Activated B cell treated with CpG ODN at 0.5 μM for 24 hours (primary cell): ENCODE results near the gene OTOP3. TPM values are rescaled to one million over a fixed set of nuclear protein-coding genes. Genes with fewer than 3 reads are reported as not detected.
A peak's percentile ranks its signal among the peaks of the same experiment; 100 is the strongest.

ENCODE experiments used
- ATAC-seq: fragments of 200-7000 bp; cut with Tn5 transposase; one replicate; pipeline ENCODE4 v1.10.0; 2021; ENCODE audit warnings: low read depth, mild to moderate bottlenecking, moderate library complexity
- CTCF ChIA-PET: fragments of 350-600 bp; sonication (Branson Sonifier 250); formaldehyde crosslinking; loops from one replicate; lab custom pipeline; 2021; ENCODE audit warnings: antibody characterized with exemption; lab: Charles Lee
- POLR2A ChIA-PET: fragments of 350-600 bp; sonication (Branson Sonifier 250); formaldehyde crosslinking; loops from one replicate; lab custom pipeline; 2021; ENCODE audit warnings: antibody characterized with exemption; lab: Charles Lee
- DNase-seq: peaks from one replicate; pipeline ENCODE4 v3.0.0; 2022
- H3K27ac Mint-ChIP-seq: one replicate; pipeline ENCODE4 v1.8.0; 2020; ENCODE audit warnings: mixed read lengths
- H3K27me3 Mint-ChIP-seq: one replicate; pipeline ENCODE4 v1.8.0; 2021; ENCODE audit warnings: mixed read lengths
- H3K36me3 Mint-ChIP-seq: one replicate; pipeline ENCODE4 v1.8.0; 2021; ENCODE audit warnings: low read depth, mixed read lengths
- H3K4me1 Mint-ChIP-seq: one replicate; pipeline ENCODE4 v1.8.0; 2021; ENCODE audit warnings: mixed read lengths
- H3K4me3 Mint-ChIP-seq: one replicate; pipeline ENCODE4 v1.8.0; 2020; ENCODE audit warnings: mild to moderate bottlenecking, mixed read lengths
- H3K9me3 Mint-ChIP-seq: one replicate; pipeline ENCODE4 v1.8.0; 2020; ENCODE audit warnings: mixed read lengths
- intact Hi-C: fragments of 100-400 bp; cut with micrococcal nuclease; formaldehyde crosslinking; loops from one replicate; pipeline ENCODE4 v1.15.1; 2024
- total RNA-seq: library from RNA; stranded (reverse); gene quantifications from 2 replicates; pipeline ENCODE4 v1.2.3, GENCODE V29; 2022
- TF ChIP-seq, protein P1 (sequence below): fragments of 200-600 bp; IDR thresholded peaks from one replicate; pipeline ENCODE4 v1.8.0; 2022; ENCODE audit warnings: antibody characterized with exemption, mild to moderate bottlenecking

OTOP3 gene
- total RNA-seq, 1 donor from 2014 or later: not detected

DNA sequence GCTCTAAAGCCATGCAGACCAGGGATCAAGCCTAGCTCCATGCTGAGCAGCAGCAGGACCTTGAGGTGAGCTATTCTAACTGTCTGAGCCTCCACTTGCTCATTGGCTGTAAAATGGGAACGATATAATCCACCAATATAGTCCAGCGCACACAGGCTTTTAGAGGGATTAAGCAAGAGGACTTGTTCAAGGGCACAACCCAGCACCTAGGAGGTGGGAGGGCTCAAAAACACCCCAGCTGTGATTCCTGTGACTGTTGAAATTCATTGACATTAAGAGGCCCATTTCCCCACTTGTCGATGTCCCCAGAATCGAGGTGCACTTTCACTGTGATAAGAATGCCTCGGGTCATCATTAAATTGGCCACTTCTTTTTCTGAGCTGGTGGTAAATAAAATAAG is 16.8 kb upstream of the OTOP3 start:
- TF ChIP-seq, protein P1, sequence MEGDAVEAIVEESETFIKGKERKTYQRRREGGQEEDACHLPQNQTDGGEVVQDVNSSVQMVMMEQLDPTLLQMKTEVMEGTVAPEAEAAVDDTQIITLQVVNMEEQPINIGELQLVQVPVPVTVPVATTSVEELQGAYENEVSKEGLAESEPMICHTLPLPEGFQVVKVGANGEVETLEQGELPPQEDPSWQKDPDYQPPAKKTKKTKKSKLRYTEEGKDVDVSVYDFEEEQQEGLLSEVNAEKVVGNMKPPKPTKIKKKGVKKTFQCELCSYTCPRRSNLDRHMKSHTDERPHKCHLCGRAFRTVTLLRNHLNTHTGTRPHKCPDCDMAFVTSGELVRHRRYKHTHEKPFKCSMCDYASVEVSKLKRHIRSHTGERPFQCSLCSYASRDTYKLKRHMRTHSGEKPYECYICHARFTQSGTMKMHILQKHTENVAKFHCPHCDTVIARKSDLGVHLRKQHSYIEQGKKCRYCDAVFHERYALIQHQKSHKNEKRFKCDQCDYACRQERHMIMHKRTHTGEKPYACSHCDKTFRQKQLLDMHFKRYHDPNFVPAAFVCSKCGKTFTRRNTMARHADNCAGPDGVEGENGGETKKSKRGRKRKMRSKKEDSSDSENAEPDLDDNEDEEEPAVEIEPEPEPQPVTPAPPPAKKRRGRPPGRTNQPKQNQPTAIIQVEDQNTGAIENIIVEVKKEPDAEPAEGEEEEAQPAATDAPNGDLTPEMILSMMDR: no peak
- Mint-ChIP-seq H3K27ac (no peak overlapping the region), H3K27me3 (peaks cover 45% of the 10 kb centered on the region), H3K4me1 (peaks cover 10% of the 10 kb centered on the region), H3K36me3 (no peaks in the 10 kb centered on the region), H3K4me3 (no peak overlapping the region), H3K9me3 (peaks cover 2% of the 10 kb centered on the region)
- no peak for DNase-seq
- intact Hi-C loops: no loop called here
- no peak for ATAC-seq
- POLR2A ChIA-PET: no interaction called here
- CTCF ChIA-PET: no interaction called here

DNA sequence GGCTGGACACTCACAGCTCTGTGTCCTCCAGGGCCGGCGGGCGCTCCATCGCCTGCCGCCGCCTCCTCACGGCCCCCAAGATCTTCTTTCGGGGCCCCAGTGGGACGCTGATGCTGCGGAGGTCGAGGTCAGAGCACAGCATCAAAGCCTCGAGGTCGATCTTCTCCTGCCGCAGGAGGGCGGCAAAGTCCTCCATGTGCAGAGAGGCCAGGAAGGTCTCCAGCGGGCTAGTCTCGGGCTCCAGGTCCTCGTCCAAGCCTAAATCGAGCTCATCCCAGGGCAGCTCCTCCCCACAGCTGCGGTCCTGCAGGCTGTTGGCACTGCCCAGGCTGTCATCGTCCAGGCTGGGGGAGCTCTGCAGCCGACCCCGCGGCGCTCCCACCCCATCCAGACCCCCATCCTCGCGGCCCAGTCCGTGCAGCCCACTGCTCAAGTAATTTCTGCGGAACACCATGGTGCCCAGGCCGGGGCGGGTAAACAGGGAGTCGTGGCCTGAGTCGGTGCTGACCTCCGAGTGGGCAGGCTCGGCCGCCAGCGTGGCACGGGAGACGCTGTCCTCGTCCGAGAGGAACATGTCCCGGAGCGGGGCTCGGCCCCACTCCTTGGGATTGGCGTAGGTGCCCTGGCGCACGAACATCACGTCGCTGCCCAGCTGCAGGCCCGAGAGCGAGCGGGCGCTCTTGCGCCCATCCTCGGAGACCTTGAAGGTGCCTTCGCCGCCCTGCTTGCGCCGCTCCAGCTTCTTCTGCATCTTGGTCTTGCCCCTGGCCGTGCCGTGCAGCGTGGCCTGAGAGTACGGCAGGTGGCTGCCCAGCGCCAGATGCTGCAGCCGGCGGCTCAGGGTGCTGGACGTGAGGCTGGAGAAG is 16.0 kb upstream of the OTOP3 start:
- Mint-ChIP-seq H3K36me3 (no peaks in the 10 kb centered on the region), H3K4me1 (peaks cover 14% of the 10 kb centered on the region), H3K9me3 (no peaks in the 10 kb centered on the region), H3K27ac (no peak overlapping the region), H3K27me3 (peaks cover 43% of the 10 kb centered on the region), H3K4me3 (no peak overlapping the region)
- TF ChIP-seq, protein P1: no peak
- no peak for ATAC-seq
- ChIA-PET POLR2A (no interaction called here), CTCF (no interaction called here)
- intact Hi-C loops: loop anchor here (5.0 kb wide), 1 partner anchor 288 kb away; the partner anchor contains the start of gene NUP85
- no peak for DNase-seq

DNA sequence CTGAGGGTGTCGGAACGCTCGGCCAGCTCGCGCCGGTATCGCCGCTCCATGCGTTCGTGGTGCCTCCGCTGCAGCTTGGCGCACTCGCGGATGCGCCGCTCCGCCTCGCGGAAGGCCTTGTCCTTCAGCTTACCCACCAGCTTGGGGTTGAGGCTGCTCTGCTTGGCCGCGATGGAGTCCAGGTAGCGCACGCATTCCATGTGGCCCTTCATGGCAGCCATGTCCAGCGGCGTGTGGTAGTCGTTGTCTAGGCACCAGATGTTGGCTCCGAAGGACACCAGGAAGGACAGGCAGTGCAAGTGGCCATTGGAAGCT is 15.4 kb upstream of the OTOP3 start:
- POLR2A ChIA-PET: no interaction called here
- DNase-seq (no peak), ATAC-seq (no peak)
- intact Hi-C loops: loop anchor here (5.0 kb wide), 1 partner anchor 287 kb away; the partner anchor contains the start of gene NUP85
- peaks cover 49% of the 10 kb centered on the region for H3K27me3 Mint-ChIP-seq
- no peaks in the 10 kb centered on the region for H3K36me3 Mint-ChIP-seq
- CTCF ChIA-PET: no interaction called here
- H3K4me3 Mint-ChIP-seq: no peak overlapping the region
- TF ChIP-seq, protein P1: no peak
- H3K4me1 Mint-ChIP-seq: peaks cover 19% of the 10 kb centered on the region
- no peaks in the 10 kb centered on the region for H3K9me3 Mint-ChIP-seq
- no peak overlapping the region for H3K27ac Mint-ChIP-seq

- peaks cover 21% of the 10 kb centered on the region for H3K4me1 Mint-ChIP-seq
- H3K36me3 Mint-ChIP-seq: no peaks in the 10 kb centered on the region
- H3K9me3 Mint-ChIP-seq: no peaks in the 10 kb centered on the region
- no peak overlapping the region for H3K4me3 Mint-ChIP-seq
- H3K27me3 Mint-ChIP-seq: peaks cover 52% of the 10 kb centered on the region
- TF ChIP-seq, protein P1: no peak
- POLR2A ChIA-PET: no interaction called here
- intact Hi-C loops: loop anchor here (5.0 kb wide), 1 partner anchor 287 kb away; the partner anchor contains the start of gene NUP85
- H3K27ac Mint-ChIP-seq: peak overlapping the region; percentile 35
- DNase-seq (no peak), ATAC-seq (no peak)
- CTCF ChIA-PET: no interaction called here
Measured at GRCh38 chr17:74920642-74921025, 15.1 kb upstream of the OTOP3 start.

GRCh38 chr17:74921026-74921681 is 14.5 kb upstream of the OTOP3 start:
- Mint-ChIP-seq H3K9me3 (no peaks in the 10 kb centered on the region), H3K36me3 (no peaks in the 10 kb centered on the region), H3K27me3 (peaks cover 53% of the 10 kb centered on the region), H3K4me3 (no peak overlapping the region), H3K27ac (peak overlapping the region; percentile 35), H3K4me1 (peaks cover 21% of the 10 kb centered on the region)
- ChIA-PET CTCF (no interaction called here), POLR2A (no interaction called here)
- DNase-seq (no peak), ATAC-seq (no peak)
- TF ChIP-seq, protein P1: no peak
- intact Hi-C loops: loop anchor here (5.0 kb wide), 1 partner anchor 286 kb away; the partner anchor contains the start of gene NUP85
